Measurements from ENCODE around the gene UGCG. TPM values are rescaled to one million over a fixed set of nuclear protein-coding genes. Genes with fewer than 3 reads are reported as not detected.

The UGCG gene
- total RNA-seq, 1 donor = 121 TPM

GRCh38 chr9:111979561-111979960 lies 82.9 kb downstream of the UGCG start:
- Histone ChIP-seq H2AFZ (ENCODE audit: low read length) (no peak overlapping the region), H3K27me3 (ENCODE audit: insufficient read depth, low read length) (no peaks in the 10 kb centered on the region), H3K9me3 (ENCODE audit: low read depth, low read length) (no peaks in the 10 kb centered on the region), H3K4me2 (ENCODE audit: insufficient read depth, low read length) (no peak overlapping the region), H3K4me1 (ENCODE audit: insufficient read depth, low read length) (peaks cover 6% of the 10 kb centered on the region), H4K20me1 (ENCODE audit: insufficient read depth, low read length) (no peaks in the 10 kb centered on the region), H3K4me3 (ENCODE audit: insufficient read depth, low read length) (no peak overlapping the region), H3K36me3 (ENCODE audit: insufficient read depth, low read length) (no peaks in the 10 kb centered on the region), H3K27ac (ENCODE audit: low read depth, low read length) (no peak overlapping the region), H3K79me2 (ENCODE audit: insufficient read depth, low read length) (no peaks in the 10 kb centered on the region)
- DNase-seq (ENCODE audit: insufficient read length, low spot score, missing footprints) = no peak
- no peak for TF ChIP-seq CTCF (IDR thresholded peaks at IDR 0.05; ENCODE audit: extremely low read depth, low read depth, low read length)

- Histone ChIP-seq H3K27me3 (ENCODE audit: insufficient read depth, low read length) (no peaks in the 10 kb centered on the region), H3K4me3 (ENCODE audit: insufficient read depth, low read length) (no peak overlapping the region), H2AFZ (ENCODE audit: low read length) (no peak overlapping the region), H3K79me2 (ENCODE audit: insufficient read depth, low read length) (no peaks in the 10 kb centered on the region), H3K4me2 (ENCODE audit: insufficient read depth, low read length) (no peak overlapping the region), H3K9me3 (ENCODE audit: low read depth, low read length) (no peaks in the 10 kb centered on the region), H3K4me1 (ENCODE audit: insufficient read depth, low read length) (peaks cover 3% of the 10 kb centered on the region), H4K20me1 (ENCODE audit: insufficient read depth, low read length) (no peaks in the 10 kb centered on the region), H3K27ac (ENCODE audit: low read depth, low read length) (no peak overlapping the region), H3K36me3 (ENCODE audit: insufficient read depth, low read length) (no peaks in the 10 kb centered on the region)
- DNase-seq (ENCODE audit: insufficient read length, low spot score, missing footprints) = peak; percentile 64
- TF ChIP-seq CTCF (IDR thresholded peaks at IDR 0.05; ENCODE audit: extremely low read depth, low read depth, low read length) = no peak
Measured at GRCh38 chr9:111980398-111980797, 83.8 kb downstream of the UGCG start.

GRCh38 chr9:111983484-111983908 lies 86.9 kb downstream of the UGCG start:
- no peak for TF ChIP-seq CTCF (IDR thresholded peaks at IDR 0.05; ENCODE audit: extremely low read depth, low read depth, low read length)
- Histone ChIP-seq H3K4me2 (ENCODE audit: insufficient read depth, low read length) (no peak overlapping the region), H3K36me3 (ENCODE audit: insufficient read depth, low read length) (no peaks in the 10 kb centered on the region), H3K9me3 (ENCODE audit: low read depth, low read length) (no peaks in the 10 kb centered on the region), H3K79me2 (ENCODE audit: insufficient read depth, low read length) (no peaks in the 10 kb centered on the region), H3K4me3 (ENCODE audit: insufficient read depth, low read length) (no peak overlapping the region), H3K27ac (ENCODE audit: low read depth, low read length) (no peak overlapping the region), H3K4me1 (ENCODE audit: insufficient read depth, low read length) (no peaks in the 10 kb centered on the region), H3K27me3 (ENCODE audit: insufficient read depth, low read length) (no peaks in the 10 kb centered on the region), H2AFZ (ENCODE audit: low read length) (no peak overlapping the region), H4K20me1 (ENCODE audit: insufficient read depth, low read length) (no peaks in the 10 kb centered on the region)
- no peak for DNase-seq (ENCODE audit: insufficient read length, low spot score, missing footprints)

GRCh38 chr9:111984086-111984802 lies 87.6 kb downstream of the UGCG start:
- Histone ChIP-seq H2AFZ (ENCODE audit: low read length) (no peak overlapping the region), H3K79me2 (ENCODE audit: insufficient read depth, low read length) (no peaks in the 10 kb centered on the region), H3K27me3 (ENCODE audit: insufficient read depth, low read length) (no peaks in the 10 kb centered on the region), H3K4me1 (ENCODE audit: insufficient read depth, low read length) (no peaks in the 10 kb centered on the region), H3K9me3 (ENCODE audit: low read depth, low read length) (no peaks in the 10 kb centered on the region), H3K36me3 (ENCODE audit: insufficient read depth, low read length) (no peaks in the 10 kb centered on the region), H3K27ac (ENCODE audit: low read depth, low read length) (no peak overlapping the region), H4K20me1 (ENCODE audit: insufficient read depth, low read length) (no peaks in the 10 kb centered on the region), H3K4me2 (ENCODE audit: insufficient read depth, low read length) (no peak overlapping the region), H3K4me3 (ENCODE audit: insufficient read depth, low read length) (no peak overlapping the region)
- no peak for DNase-seq (ENCODE audit: insufficient read length, low spot score, missing footprints)
- no peak for TF ChIP-seq CTCF (IDR thresholded peaks at IDR 0.05; ENCODE audit: extremely low read depth, low read depth, low read length)

Small RNA genes within 50 kb of the gene (small RNA-seq; reads per million reads assigned to genes)
- 0.30 reads per million for gene MIR4668

Other genes starting within 250 kb of the UGCG start
- 69.1 and 76.0 TPM in 2 replicates for gene GNG10, start 235.2 kb upstream of the UGCG start, total RNA-seq
- gene SHOC1, start 101.9 kb upstream of the UGCG start, total RNA-seq = under 0.01 TPM in 2 replicates

All from osteoblast (primary cell).